Astrocyte of the spinal cord (primary cell): ENCODE results near the gene TDRD7.

Source experiments
- DNase-seq: peaks from one replicate; pipeline ENCODE4 v3.0.0; 2011; ENCODE audit warnings: low read depth, low spot score
- H3K4me3 ChIP-seq: 2 replicates; pipeline ENCODE4 v1.5.1; 2011; ENCODE audit warnings: low read depth, mild to moderate bottlenecking, low read length, moderate library complexity
- in situ Hi-C: cut with HindIII; loops from 2 replicates; pipeline ENCODE4 v1.10.0; 2017; ENCODE audit warnings: low sequenced_read_pairs
- TF ChIP-seq, protein P1 (sequence below): IDR thresholded peaks from 2 replicates; pipeline ENCODE4 v1.5.1; 2012; ENCODE audit warnings: low read depth, mild to moderate bottlenecking, low read length, inconsistent platforms

The TDRD7 gene

GRCh38 chr9:97387504-97387886 is 24.4 kb upstream of the TDRD7 start:
- TF ChIP-seq, protein P1, sequence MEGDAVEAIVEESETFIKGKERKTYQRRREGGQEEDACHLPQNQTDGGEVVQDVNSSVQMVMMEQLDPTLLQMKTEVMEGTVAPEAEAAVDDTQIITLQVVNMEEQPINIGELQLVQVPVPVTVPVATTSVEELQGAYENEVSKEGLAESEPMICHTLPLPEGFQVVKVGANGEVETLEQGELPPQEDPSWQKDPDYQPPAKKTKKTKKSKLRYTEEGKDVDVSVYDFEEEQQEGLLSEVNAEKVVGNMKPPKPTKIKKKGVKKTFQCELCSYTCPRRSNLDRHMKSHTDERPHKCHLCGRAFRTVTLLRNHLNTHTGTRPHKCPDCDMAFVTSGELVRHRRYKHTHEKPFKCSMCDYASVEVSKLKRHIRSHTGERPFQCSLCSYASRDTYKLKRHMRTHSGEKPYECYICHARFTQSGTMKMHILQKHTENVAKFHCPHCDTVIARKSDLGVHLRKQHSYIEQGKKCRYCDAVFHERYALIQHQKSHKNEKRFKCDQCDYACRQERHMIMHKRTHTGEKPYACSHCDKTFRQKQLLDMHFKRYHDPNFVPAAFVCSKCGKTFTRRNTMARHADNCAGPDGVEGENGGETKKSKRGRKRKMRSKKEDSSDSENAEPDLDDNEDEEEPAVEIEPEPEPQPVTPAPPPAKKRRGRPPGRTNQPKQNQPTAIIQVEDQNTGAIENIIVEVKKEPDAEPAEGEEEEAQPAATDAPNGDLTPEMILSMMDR = no peak
- in situ Hi-C loops = no loop called here
- H3K4me3 ChIP-seq = no peak overlapping the region
- DNase-seq = no peak

DNA sequence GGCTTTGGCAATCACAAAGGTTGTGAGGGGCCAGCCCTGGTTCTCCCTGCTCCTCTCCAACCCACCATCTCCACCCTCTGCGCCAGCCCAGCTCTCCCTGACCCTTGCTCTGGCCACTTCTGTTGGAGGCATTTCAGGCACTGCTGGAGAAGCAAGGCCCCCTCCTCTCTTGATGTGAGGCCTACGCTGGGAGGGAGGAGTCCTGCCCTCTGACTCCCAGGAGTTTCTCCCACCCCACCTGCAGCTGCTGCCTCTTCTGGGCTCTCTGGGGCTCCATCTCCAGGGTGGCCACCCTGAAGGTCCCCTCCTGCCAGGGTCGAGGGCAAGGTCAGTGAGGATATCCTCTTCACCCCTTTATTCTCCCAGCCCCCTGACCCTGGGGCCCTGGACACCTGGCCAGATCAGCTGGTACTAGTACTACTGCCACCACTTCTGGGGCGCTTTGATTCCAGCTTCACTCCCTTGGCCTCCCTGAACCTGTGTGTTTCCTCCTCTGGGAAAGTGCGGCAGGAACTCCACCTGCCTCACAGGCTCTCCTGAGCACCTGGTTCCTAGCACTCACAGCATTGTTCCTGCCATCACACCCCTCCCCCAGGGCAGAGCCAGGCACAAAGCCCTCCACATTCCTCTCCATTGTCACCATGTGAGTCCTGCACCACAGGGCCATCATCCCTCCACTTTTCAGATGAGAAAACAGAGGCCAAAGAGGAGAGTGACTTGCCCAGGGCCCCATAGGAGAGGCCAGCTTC is 23.8 kb upstream of the TDRD7 start:
- TF ChIP-seq, protein P1 = no peak
- H3K4me3 ChIP-seq = no peak overlapping the region
- no peak for DNase-seq
- in situ Hi-C loops = no loop called here

- no peak overlapping the region for H3K4me3 ChIP-seq
- TF ChIP-seq, protein P1 = no peak
- DNase-seq = no peak
- in situ Hi-C loops = no loop called here
Measured at GRCh38 chr9:97388721-97389238, 23.1 kb upstream of the TDRD7 start.

DNA sequence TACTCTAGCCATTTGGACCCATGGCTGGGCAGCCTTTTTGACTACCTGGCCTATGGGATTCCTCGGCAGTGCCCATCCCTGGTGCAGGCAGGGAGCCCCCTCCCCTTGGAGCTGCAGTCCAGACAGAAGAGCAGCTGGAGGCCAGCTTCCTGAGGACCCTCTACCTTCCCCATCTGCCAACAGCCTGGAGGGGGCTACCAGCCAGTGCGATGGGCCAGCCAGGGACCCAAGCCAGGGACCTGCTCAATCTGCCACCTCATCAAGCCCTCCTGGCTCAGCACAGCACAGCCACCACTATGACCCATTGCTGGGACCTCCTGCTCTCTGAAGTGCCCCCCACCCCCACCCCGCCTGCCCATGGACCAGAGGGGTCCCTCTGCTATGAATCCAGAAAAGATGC is 22.6 kb upstream of the TDRD7 start:
- no peak overlapping the region for H3K4me3 ChIP-seq
- DNase-seq = no peak
- in situ Hi-C loops = no loop called here
- TF ChIP-seq, protein P1 = no peak

- TF ChIP-seq, protein P1 = no peak
Measured at GRCh38 chr9:97390791-97391406, 21.0 kb upstream of the TDRD7 start.

GRCh38 chr9:97394881-97395280 is 17.0 kb upstream of the TDRD7 start:
- TF ChIP-seq, protein P1 = no peak
- H3K4me3 ChIP-seq = no peak overlapping the region
- no peak for DNase-seq
- in situ Hi-C loops = no loop called here

More at GRCh38 chr9:97390791-97391406, 21.0 kb upstream of the TDRD7 start:
- no peak for DNase-seq
- in situ Hi-C loops = no loop called here
- H3K4me3 ChIP-seq = no peak overlapping the region
